Astrocyte (in vitro differentiated cells and primary cell): ENCODE measurements around the gene HOXB6. TPM values are rescaled to one million over a fixed set of nuclear protein-coding genes. Genes with fewer than 3 reads are reported as not detected.

Source experiments
- DNase-seq: peaks from one replicate; pipeline ENCODE4 v3.0.0-alpha.2; 2010; ENCODE audit warnings: low read depth
- FAIRE-seq: peaks from 2 replicates; lab custom pipeline; 2011; peaks lifted over from hg19 to GRCh38; lab: Jason Lieb, UNC
- H2AFZ ChIP-seq: 2 replicates; pipeline ENCODE4 v1.6.0; 2012; ENCODE audit warnings: low read depth, low read length, inconsistent platforms
- H3K27ac ChIP-seq: 2 replicates; pipeline ENCODE4 v1.5.1; 2011; ENCODE audit warnings: low read depth, low read length, inconsistent platforms
- H3K27me3 ChIP-seq: 2 replicates; pipeline ENCODE4 v1.6.0; 2011; ENCODE audit warnings: low read length, inconsistent platforms; ENCODE audit not compliant: insufficient read depth
- H3K36me3 ChIP-seq: 2 replicates; pipeline ENCODE4 v1.5.1; 2011; ENCODE audit warnings: low read length, inconsistent platforms; ENCODE audit not compliant: insufficient read depth
- H3K4me1 ChIP-seq: 2 replicates; pipeline ENCODE4 v1.5.1; 2011; ENCODE audit warnings: low read length, inconsistent platforms; ENCODE audit not compliant: insufficient read depth
- H3K4me2 ChIP-seq: 2 replicates; pipeline ENCODE4 v1.6.0; 2012; ENCODE audit warnings: low read length, inconsistent platforms
- H3K4me3 ChIP-seq: 2 replicates; pipeline ENCODE4 v1.5.1; 2011; ENCODE audit warnings: low read depth, mild to moderate bottlenecking, low read length, inconsistent platforms; ENCODE audit not compliant: insufficient read depth
- H3K79me2 ChIP-seq: 2 replicates; pipeline ENCODE4 v1.6.0; 2012; ENCODE audit warnings: mild to moderate bottlenecking, low read length, inconsistent platforms; ENCODE audit not compliant: insufficient read depth
- H3K9ac ChIP-seq: 2 replicates; pipeline ENCODE4 v1.6.0; 2012; ENCODE audit warnings: mild to moderate bottlenecking, low read length, inconsistent platforms
- H3K9me3 ChIP-seq: 2 replicates; pipeline ENCODE4 v1.5.1; 2012; ENCODE audit warnings: low read depth, mild to moderate bottlenecking, low read length, inconsistent platforms; ENCODE audit not compliant: insufficient read depth
- H4K20me1 ChIP-seq: 2 replicates; pipeline ENCODE4 v1.6.0; 2012; ENCODE audit warnings: low read length, inconsistent platforms; ENCODE audit not compliant: insufficient read depth
- H3K27ac Mint-ChIP-seq: one replicate; pipeline ENCODE4 v1.8.0; 2021; ENCODE audit warnings: mild to moderate bottlenecking, mixed read lengths; ENCODE audit not compliant: unreplicated experiment
- H3K27me3 Mint-ChIP-seq: one replicate; pipeline ENCODE4 v1.8.0; 2021; ENCODE audit warnings: low read depth, mixed read lengths; ENCODE audit not compliant: unreplicated experiment
- H3K36me3 Mint-ChIP-seq: one replicate; pipeline ENCODE4 v1.8.0; 2021; ENCODE audit warnings: low read depth, mixed read lengths; ENCODE audit not compliant: unreplicated experiment
- H3K4me1 Mint-ChIP-seq: one replicate; pipeline ENCODE4 v1.8.0; 2021; ENCODE audit warnings: low read depth, mixed read lengths; ENCODE audit not compliant: unreplicated experiment
- H3K4me3 Mint-ChIP-seq: one replicate; pipeline ENCODE4 v1.8.0; 2021; ENCODE audit warnings: mild to moderate bottlenecking, moderate library complexity, mixed read lengths; ENCODE audit not compliant: unreplicated experiment
- H3K9me3 Mint-ChIP-seq: one replicate; pipeline ENCODE4 v1.8.0; 2021; ENCODE audit warnings: mild to moderate bottlenecking, mixed read lengths; ENCODE audit not compliant: unreplicated experiment
- EZH2 ChIP-seq: IDR thresholded peaks from 2 replicates; pipeline ENCODE4 v1.6.1; 2012; ENCODE audit warnings: mild to moderate bottlenecking, low read length, inconsistent platforms; ENCODE audit not compliant: insufficient read depth
- total RNA-seq: library from RNA; stranded (reverse); gene quantifications from 2 replicates; pipeline ENCODE4 v1.2.1, GENCODE V29; 2021
- TF ChIP-seq, protein P1 (sequence below): IDR thresholded peaks from 2 replicates; pipeline ENCODE4 v1.5.1; 2011; ENCODE audit warnings: low read depth, mild to moderate bottlenecking, inconsistent platforms, low read length, moderate library complexity; ENCODE audit not compliant: insufficient read depth

The HOXB6 gene
- total RNA-seq, 1 donor from 2014 or later = not detected

DNA sequence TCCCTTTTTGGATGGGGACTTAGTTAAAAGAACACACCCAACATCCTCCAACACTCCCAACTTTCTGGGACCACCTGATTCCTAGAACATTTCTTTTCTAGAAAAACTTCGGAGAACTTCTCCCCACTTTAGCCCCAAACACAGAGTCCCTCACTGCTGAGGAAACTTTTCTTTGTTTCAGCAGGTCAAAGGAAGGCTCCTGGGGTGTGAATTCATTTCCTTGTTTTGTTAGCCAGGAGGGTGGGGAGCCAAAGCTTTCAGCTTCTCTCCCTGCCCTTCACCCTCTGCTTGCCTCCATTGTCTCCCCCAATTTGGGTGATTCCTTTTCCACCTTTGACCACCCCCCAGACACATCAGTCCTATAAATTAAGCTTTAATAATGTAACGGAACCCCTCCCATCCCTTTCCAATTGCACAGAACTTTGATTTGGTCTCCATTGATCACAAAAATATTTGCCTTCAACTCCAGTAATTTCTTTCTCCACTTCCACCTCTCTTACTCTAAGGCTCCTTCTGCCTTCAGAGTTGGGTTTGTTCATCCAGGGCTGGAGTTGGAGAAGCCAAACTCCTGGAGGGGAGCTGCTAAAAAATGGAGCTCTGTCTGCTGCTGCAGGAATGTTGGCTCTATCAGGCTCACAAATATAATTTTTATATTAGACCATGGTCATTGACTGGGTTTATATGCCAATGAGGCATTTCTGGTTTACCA is 37.0 kb downstream of the HOXB6 start:
- Mint-ChIP-seq H3K36me3 (no peaks in the 10 kb centered on the region), H3K4me3 (no peak overlapping the region), H3K27me3 (peaks cover 11% of the 10 kb centered on the region), H3K27ac (no peak overlapping the region), H3K4me1 (no peaks in the 10 kb centered on the region), H3K9me3 (peaks cover 12% of the 10 kb centered on the region)
- TF ChIP-seq, protein P1, sequence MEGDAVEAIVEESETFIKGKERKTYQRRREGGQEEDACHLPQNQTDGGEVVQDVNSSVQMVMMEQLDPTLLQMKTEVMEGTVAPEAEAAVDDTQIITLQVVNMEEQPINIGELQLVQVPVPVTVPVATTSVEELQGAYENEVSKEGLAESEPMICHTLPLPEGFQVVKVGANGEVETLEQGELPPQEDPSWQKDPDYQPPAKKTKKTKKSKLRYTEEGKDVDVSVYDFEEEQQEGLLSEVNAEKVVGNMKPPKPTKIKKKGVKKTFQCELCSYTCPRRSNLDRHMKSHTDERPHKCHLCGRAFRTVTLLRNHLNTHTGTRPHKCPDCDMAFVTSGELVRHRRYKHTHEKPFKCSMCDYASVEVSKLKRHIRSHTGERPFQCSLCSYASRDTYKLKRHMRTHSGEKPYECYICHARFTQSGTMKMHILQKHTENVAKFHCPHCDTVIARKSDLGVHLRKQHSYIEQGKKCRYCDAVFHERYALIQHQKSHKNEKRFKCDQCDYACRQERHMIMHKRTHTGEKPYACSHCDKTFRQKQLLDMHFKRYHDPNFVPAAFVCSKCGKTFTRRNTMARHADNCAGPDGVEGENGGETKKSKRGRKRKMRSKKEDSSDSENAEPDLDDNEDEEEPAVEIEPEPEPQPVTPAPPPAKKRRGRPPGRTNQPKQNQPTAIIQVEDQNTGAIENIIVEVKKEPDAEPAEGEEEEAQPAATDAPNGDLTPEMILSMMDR = no peak
- Histone ChIP-seq H3K79me2 (peaks cover 95% of the 10 kb centered on the region), H4K20me1 (no peaks in the 10 kb centered on the region), H3K9ac (peak overlapping the region; percentile 62), H3K4me2 (peak overlapping the region; percentile 86), H3K27ac (peak overlapping the region; percentile 30), H3K27me3 (peaks cover 89% of the 10 kb centered on the region), H3K4me1 (peaks cover 21% of the 10 kb centered on the region), H2AFZ (no peak overlapping the region), H3K9me3 (no peaks in the 10 kb centered on the region), H3K36me3 (no peaks in the 10 kb centered on the region), H3K4me3 (no peak overlapping the region)
- no peak for DNase-seq
- no peak for FAIRE-seq

DNA sequence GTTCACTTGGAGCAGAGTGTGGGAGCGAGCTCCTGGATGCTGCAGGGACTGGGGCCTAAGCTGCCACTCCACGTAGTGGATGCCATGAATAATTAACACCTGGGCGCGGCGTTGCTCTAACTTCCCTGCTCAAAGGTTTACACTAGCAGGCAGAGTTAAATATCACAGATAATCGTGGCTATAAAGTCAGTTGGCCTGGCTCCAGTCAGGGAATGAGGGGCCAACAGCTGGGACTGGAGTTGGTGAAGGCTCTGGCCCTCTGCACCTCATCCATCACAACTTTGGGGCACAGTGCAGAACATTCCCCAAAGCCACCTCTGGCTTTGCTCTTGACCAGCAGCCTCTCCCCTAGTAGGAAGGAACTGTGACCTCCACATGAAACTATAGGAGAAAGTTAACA is 37.6 kb downstream of the HOXB6 start:
- Histone ChIP-seq H3K27me3 (peaks cover 89% of the 10 kb centered on the region), H3K27ac (peak overlapping the region; percentile 65), H3K9me3 (no peaks in the 10 kb centered on the region), H3K4me1 (peaks cover 21% of the 10 kb centered on the region), H3K4me3 (no peak overlapping the region), H3K36me3 (no peaks in the 10 kb centered on the region), H2AFZ (no peak overlapping the region), H3K9ac (peak overlapping the region; percentile 62), H4K20me1 (no peaks in the 10 kb centered on the region), H3K79me2 (peaks cover 95% of the 10 kb centered on the region), H3K4me2 (peak overlapping the region; percentile 86)
- H3K27me3 Mint-ChIP-seq = peaks cover 17% of the 10 kb centered on the region
- no peak overlapping the region for H3K27ac Mint-ChIP-seq
- FAIRE-seq (no peak), DNase-seq (no peak)
- H3K36me3 Mint-ChIP-seq = no peaks in the 10 kb centered on the region
- H3K9me3 Mint-ChIP-seq = peaks cover 15% of the 10 kb centered on the region
- no peaks in the 10 kb centered on the region for H3K4me1 Mint-ChIP-seq
- TF ChIP-seq EZH2 = no peak
- TF ChIP-seq, protein P1 = no peak
- H3K4me3 Mint-ChIP-seq = no peak overlapping the region

DNA sequence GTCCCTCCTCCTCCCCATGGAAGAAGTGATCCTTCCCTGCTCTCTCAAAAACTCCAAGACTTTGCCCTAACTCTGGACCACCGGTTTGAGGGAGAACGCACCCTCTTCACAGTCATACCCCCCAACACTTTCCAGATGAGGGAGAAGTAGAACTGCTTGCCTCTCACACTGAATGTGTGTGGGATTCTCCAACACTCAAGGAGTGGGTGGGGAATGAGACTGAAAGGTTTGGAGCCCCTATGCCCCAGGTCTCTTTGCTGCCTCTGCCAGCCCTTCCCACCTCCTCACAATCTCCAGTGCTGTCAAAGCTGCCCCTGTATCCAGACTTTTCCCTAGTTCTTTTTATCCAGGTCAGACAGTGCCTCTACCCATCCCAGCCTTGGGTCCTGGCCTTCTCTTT is 38.1 kb downstream of the HOXB6 start:
- H3K27me3 Mint-ChIP-seq = peaks cover 22% of the 10 kb centered on the region
- Histone ChIP-seq H3K9ac (peak overlapping the region; percentile 62), H3K27me3 (peaks cover 89% of the 10 kb centered on the region), H3K4me3 (no peak overlapping the region), H3K36me3 (no peaks in the 10 kb centered on the region), H3K9me3 (no peaks in the 10 kb centered on the region), H3K4me2 (peak overlapping the region; percentile 86), H3K79me2 (peaks cover 95% of the 10 kb centered on the region), H3K4me1 (peaks cover 22% of the 10 kb centered on the region), H2AFZ (no peak overlapping the region), H3K27ac (peak overlapping the region; percentile 65), H4K20me1 (peaks cover 3% of the 10 kb centered on the region)
- TF ChIP-seq, protein P1 = no peak
- no peak for TF ChIP-seq EZH2
- H3K4me3 Mint-ChIP-seq = no peak overlapping the region
- H3K27ac Mint-ChIP-seq = no peak overlapping the region
- no peak for DNase-seq
- no peak for FAIRE-seq
- H3K36me3 Mint-ChIP-seq = no peaks in the 10 kb centered on the region
- no peaks in the 10 kb centered on the region for H3K4me1 Mint-ChIP-seq
- peaks cover 16% of the 10 kb centered on the region for H3K9me3 Mint-ChIP-seq
